ENCODE data around the gene KIF13A.

DNA sequence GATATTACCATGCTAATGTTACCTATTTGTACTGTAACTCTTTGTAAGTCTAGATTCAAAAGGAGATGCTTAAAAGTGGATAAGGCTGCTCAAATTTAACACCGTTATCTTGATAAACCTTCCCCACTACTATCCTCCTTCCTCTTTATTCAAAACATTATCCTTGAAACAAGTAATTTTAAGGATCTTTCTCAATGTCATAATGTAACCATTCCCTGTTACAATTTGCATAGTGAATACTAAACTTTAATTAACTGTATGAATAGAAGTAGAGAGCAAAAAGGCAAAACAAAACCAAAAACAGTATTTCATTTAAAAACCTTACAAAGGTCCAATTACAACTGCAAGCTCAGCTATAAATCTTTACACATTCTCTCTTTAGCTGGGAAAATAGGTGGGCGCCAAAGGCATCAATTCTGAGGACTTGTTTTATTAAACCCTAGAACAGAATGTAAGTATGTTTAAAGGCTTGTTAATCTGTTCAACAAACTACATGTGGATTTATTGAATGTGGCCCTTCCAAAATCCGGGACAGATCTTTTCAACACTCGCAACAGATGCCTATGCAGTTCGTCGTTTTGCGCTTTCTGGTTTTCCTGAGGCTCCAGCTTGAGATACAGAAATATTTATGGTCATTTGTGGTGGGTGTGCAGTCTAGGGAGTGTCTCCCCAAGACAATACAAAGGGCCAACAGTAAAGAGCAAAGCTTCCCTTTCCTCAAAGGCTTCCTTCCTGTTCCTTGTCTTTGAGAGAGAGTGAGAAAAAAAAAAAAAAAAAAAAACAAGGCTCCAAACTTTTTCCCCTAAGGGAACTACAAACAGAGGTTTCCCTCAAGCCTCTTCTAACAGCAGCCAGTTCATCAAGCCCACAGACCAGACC, 15.1 kb downstream of the KIF13A start:
- no peak for TF ChIP-seq POLR2A (IDR thresholded peaks at IDR 0.05)
- TF ChIP-seq, protein P1, sequence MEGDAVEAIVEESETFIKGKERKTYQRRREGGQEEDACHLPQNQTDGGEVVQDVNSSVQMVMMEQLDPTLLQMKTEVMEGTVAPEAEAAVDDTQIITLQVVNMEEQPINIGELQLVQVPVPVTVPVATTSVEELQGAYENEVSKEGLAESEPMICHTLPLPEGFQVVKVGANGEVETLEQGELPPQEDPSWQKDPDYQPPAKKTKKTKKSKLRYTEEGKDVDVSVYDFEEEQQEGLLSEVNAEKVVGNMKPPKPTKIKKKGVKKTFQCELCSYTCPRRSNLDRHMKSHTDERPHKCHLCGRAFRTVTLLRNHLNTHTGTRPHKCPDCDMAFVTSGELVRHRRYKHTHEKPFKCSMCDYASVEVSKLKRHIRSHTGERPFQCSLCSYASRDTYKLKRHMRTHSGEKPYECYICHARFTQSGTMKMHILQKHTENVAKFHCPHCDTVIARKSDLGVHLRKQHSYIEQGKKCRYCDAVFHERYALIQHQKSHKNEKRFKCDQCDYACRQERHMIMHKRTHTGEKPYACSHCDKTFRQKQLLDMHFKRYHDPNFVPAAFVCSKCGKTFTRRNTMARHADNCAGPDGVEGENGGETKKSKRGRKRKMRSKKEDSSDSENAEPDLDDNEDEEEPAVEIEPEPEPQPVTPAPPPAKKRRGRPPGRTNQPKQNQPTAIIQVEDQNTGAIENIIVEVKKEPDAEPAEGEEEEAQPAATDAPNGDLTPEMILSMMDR (IDR thresholded peaks at IDR 0.05): no peak

Data from Peyer's patch (tissue), 4 donors.